SH-SY5Y (cell line): ENCODE measurements around the gene MACF1.

Experiments
- GATA2 ChIP-seq: IDR thresholded peaks from 2 replicates; pipeline ENCODE4 v1.6.1; 2011; ENCODE audit warnings: mild to moderate bottlenecking, low read depth, low read length
- GATA3 ChIP-seq: IDR thresholded peaks from 2 replicates; pipeline ENCODE4 v1.6.1; 2011; ENCODE audit warnings: low read depth, mild to moderate bottlenecking, low read length, moderate library complexity

DNA sequence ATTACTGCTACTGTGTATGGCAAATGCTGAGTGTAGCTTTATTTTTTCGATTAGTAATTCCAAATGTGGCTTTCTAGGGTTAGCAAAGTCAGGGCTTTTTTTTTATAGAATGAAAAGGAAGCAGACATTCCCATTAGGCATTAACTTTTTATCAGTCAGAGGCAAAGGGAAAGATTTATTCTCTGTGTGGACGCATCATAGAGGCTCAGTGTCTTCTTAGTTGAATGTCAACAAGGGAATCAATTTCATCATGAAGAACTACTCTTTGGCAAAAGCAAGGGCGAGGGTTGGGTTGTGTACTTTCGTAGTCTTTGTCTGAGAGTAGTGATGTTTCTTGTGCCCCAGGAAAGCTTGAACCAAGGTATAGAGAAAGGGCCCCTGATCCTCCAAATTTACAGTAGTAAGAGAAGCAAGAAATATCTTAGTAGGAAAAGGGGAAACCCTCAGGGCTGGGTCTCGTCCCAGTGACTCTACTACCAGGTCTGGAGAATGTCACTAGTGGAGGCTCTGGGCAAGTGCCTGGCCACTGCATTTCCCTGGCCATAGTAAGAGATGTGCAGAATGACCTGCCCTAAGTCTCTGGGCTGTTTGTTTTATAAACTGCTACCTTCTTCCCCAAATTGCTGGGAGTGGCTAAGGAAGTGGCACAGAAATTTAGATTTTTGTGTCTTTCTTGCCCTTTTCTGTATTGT lies 30.0 kb upstream of the MACF1 start:
- TF ChIP-seq GATA2 (no peak), GATA3 (no peak)
